ENCODE results near the gene LRCOL1. TPM values are rescaled to one million over a fixed set of nuclear protein-coding genes. Genes with fewer than 3 reads are reported as not detected.

Gene LRCOL1
- total RNA-seq, 1 donor from 2014 or later = not detected

DNA sequence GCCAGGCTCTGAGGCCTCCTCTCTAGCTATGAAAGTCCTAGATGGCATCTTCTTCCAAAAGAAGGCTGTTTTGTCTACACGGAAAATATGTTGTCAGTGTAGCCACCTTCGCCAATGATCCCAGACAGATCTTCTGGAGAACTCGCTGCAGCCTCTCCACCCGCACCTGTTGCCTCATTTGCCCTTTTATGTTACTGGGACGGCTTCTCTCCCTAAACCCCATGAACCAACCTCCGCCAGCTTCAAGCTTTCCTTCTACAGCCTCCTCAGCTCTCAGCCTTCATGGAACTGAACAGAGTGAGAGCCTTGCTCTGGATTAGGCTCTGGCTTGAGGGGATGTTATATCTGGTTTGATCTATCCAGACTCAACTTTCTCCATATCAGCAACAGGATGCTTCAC lies 18.9 kb upstream of the LRCOL1 start:
- no peak overlapping the region for H3K27ac Mint-ChIP-seq (ENCODE audit: unreplicated experiment)
- no peak overlapping the region for H3K4me3 Mint-ChIP-seq (ENCODE audit: unreplicated experiment)
- no peak for TF ChIP-seq CTCF (IDR thresholded peaks at IDR 0.05)
- H3K9me3 Mint-ChIP-seq (ENCODE audit: low read depth) = no peaks in the 10 kb centered on the region
- DNase-seq (ENCODE audit: low spot score) = no peak
- H3K4me1 Mint-ChIP-seq (ENCODE audit: low read depth) = no peaks in the 10 kb centered on the region
- no peaks in the 10 kb centered on the region for H3K27me3 Mint-ChIP-seq (ENCODE audit: low read depth)
- peaks cover 40% of the 10 kb centered on the region for H3K36me3 Mint-ChIP-seq (ENCODE audit: low read depth)

DNA sequence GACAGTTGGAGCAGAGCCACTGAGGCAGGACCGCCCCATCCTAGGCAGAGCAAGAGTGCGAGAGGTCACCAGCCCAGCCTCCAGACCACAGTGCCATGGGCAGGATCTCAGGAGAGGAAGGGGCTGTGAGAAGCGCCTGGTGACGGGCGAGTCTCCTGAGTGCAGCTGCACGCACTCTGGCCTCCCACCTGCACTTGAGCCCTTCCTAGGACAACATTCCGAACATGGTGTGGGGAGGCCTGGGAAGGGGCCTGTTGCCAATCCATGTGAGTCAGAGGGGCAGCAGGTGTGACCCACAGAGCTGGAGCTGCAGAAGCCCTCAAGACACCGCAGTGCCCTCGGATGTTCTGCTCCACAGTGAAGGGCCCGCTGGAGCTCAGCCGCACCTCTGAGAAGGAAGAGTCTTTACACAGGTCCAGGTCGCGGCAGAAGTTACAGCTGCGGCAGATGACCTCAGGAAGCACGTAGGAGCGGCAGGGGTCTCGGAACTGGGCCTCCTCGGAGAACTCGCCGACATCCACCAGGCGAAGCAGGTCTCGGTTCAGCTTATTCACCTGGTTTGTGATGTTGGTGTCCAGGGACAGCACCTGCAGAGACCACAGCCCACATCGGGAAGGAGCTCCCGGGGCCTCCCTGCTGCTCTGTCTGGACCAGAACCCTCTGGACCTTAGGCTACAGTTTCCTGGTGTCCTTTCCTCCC lies 15.5 kb upstream of the LRCOL1 start:
- DNase-seq (ENCODE audit: low spot score) = no peak
- H3K36me3 Mint-ChIP-seq (ENCODE audit: low read depth) = peaks cover 27% of the 10 kb centered on the region

GRCh38 chr12:132624910-132625630 lies 14.7 kb upstream of the LRCOL1 start:
- Mint-ChIP-seq H3K27me3 (ENCODE audit: low read depth) (peaks cover 2% of the 10 kb centered on the region), H3K9me3 (ENCODE audit: low read depth) (no peaks in the 10 kb centered on the region), H3K36me3 (ENCODE audit: low read depth) (peaks cover 20% of the 10 kb centered on the region), H3K4me3 (ENCODE audit: unreplicated experiment) (no peak overlapping the region), H3K4me1 (ENCODE audit: low read depth) (peaks cover 14% of the 10 kb centered on the region), H3K27ac (ENCODE audit: unreplicated experiment) (no peak overlapping the region)
- TF ChIP-seq CTCF (IDR thresholded peaks at IDR 0.05) = no peak
- no peak for DNase-seq (ENCODE audit: low spot score)

More for the DNA sequence above, 15.5 kb upstream of the LRCOL1 start:
- H3K9me3 Mint-ChIP-seq (ENCODE audit: low read depth) = no peaks in the 10 kb centered on the region
- no peak overlapping the region for H3K4me3 Mint-ChIP-seq (ENCODE audit: unreplicated experiment)
- no peak for TF ChIP-seq CTCF (IDR thresholded peaks at IDR 0.05)
- peaks cover 14% of the 10 kb centered on the region for H3K4me1 Mint-ChIP-seq (ENCODE audit: low read depth)
- no peak overlapping the region for H3K27ac Mint-ChIP-seq (ENCODE audit: unreplicated experiment)
- H3K27me3 Mint-ChIP-seq (ENCODE audit: low read depth) = peaks cover 1% of the 10 kb centered on the region

GRCh38 chr12:132624186-132624855 lies 13.9 kb upstream of the LRCOL1 start:
- H3K36me3 Mint-ChIP-seq (ENCODE audit: low read depth) = peaks cover 13% of the 10 kb centered on the region
- no peaks in the 10 kb centered on the region for H3K9me3 Mint-ChIP-seq (ENCODE audit: low read depth)
- TF ChIP-seq CTCF (IDR thresholded peaks at IDR 0.05) = no peak
- DNase-seq (ENCODE audit: low spot score) = no peak
- peaks cover 14% of the 10 kb centered on the region for H3K4me1 Mint-ChIP-seq (ENCODE audit: low read depth)
- H3K27me3 Mint-ChIP-seq (ENCODE audit: low read depth) = peaks cover 2% of the 10 kb centered on the region
- no peak overlapping the region for H3K27ac Mint-ChIP-seq (ENCODE audit: unreplicated experiment)
- no peak overlapping the region for H3K4me3 Mint-ChIP-seq (ENCODE audit: unreplicated experiment)
